Thymus (tissue), 11 donors: Measurements from ENCODE around the gene BBC3. TPM values are rescaled to one million over a fixed set of nuclear protein-coding genes. Genes with fewer than 3 reads are reported as not detected.
A peak's percentile ranks its signal among the peaks of the same experiment; 100 is the strongest.

Experiments
- DNase-seq, 9 donors: peaks; one replicate each; pipeline ENCODE4 v3.0.0-alpha.2; 2013; ENCODE audit warnings: low spot score in 9 of 9, low read depth in 6 of 9, missing footprints in 1 of 9
- H3K27ac ChIP-seq, 2 donors: one replicate each; pipeline ENCODE4 v1.5.1; 2013; ENCODE audit warnings: control low read depth in 1 of 2, low read depth in 1 of 2, low read length in 1 of 2, mild to moderate bottlenecking in 1 of 2, moderate library complexity in 1 of 2
- H3K27me3 ChIP-seq, 2 donors: one replicate each; pipeline ENCODE4 v1.5.1; 2013; ENCODE audit warnings: low read length in 1 of 2; ENCODE audit not compliant: control insufficient read depth in 2 of 2, insufficient read depth in 1 of 2
- H3K36me3 ChIP-seq, 2 donors: one replicate each; pipeline ENCODE4 v1.5.1; 2013; ENCODE audit warnings: low read length in 1 of 2, mild to moderate bottlenecking in 1 of 2, moderate library complexity in 1 of 2; ENCODE audit not compliant: control insufficient read depth in 2 of 2, insufficient read depth in 2 of 2
- H3K4me1 ChIP-seq, 2 donors: one replicate each; pipeline ENCODE4 v1.5.1; 2013; ENCODE audit warnings: low read length in 2 of 2; ENCODE audit not compliant: control insufficient read depth in 2 of 2, insufficient read depth in 2 of 2
- H3K4me3 ChIP-seq, 2 donors: one replicate each; pipeline ENCODE4 v1.5.1; 2013; ENCODE audit warnings: low read length in 2 of 2, control low read depth in 1 of 2, mild to moderate bottlenecking in 1 of 2
- H3K9me3 ChIP-seq, 2 donors: one replicate each; pipeline ENCODE4 v1.5.1; 2013; ENCODE audit warnings: low read length in 1 of 2, mild to moderate bottlenecking in 1 of 2; ENCODE audit not compliant: control insufficient read depth in 2 of 2, insufficient read depth in 1 of 2
- WGBS: extraction: QIAGEN DNeasy Blood & Tissue Kit; methylation state at CpG from one replicate; pipeline ENCODE4 v1.1.7; 2013; 5-methylcytosine and 5-hydroxymethylcytosine counted together
- polyA plus RNA-seq: library from polyadenylated mRNA; stranded (reverse); fragments of 200-250 nt; gene quantifications from one replicate; pipeline ENCODE4 v1.2.3, GENCODE V29; 2013
- total RNA-seq: library from RNA; stranded (reverse); fragments of 120-200 nt; gene quantifications from one replicate; pipeline ENCODE4 v1.2.4, GENCODE V29; 2013
- donor health status: healthy.

Gene BBC3
- total and polyA plus RNA-seq, 2 donors = 5.8 to 15.1 TPM

DNA sequence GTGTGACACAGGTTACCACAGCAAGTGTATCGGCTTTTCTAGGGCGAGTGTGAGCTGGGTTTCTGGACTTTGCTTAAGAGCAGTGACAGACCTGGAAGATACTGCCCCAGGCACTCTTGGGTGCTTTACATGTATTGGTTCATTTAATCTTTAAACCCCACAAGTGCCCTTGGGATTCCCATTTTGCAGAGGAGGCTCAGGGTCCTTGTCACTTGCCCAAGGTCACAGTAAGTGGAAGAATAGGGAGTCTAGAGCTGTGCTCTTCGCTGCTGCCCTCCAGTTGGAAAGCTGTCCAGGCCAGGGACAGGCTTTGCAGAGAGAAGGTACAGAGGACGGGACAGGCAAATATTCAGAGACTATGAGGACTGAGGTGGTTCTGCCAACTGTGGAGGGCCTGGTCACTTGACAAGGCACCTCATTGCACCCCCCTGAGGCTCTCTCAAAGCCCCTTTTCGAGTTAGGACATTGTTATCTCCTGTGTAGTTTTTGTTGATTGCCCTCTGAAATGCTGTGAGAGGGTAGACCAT, 42.4 kb downstream of the BBC3 start:
- Histone ChIP-seq H3K4me3 (no peak overlapping the region), H3K36me3 (peaks cover 24 to 43% of the 10 kb centered on the region in 2 donors), H3K4me1 (peaks cover 44 to 70% of the 10 kb centered on the region in 2 donors), H3K9me3 (no peaks in the 10 kb centered on the region), H3K27ac (peak overlapping the region; percentile 60 to 95), H3K27me3 (no peaks in the 10 kb centered on the region)
- 98% methylated on average over 5 of the region's 5 CpGs for WGBS
- no peak for DNase-seq

DNA sequence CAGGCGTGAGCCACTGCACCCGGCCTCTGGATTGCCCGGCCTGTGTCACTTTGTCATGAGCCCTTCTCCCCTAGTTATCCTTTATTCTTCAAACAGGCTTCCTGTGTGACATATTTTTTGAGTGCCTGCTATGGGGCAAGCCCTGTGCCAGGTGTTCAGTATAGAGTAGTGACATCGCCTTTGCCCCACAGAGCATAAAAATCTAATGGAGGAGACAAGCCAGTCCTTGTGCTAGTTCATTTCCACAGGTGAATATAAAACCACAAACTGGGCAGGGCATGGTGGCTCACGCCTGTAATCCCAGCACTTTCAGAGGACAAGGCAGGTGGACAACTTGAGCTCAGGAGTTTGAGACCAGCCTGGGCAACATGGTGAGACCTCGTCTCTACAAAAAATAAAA, 43.2 kb downstream of the BBC3 start:
- peak in 4 of 9 donors; percentile 52 to 81 (median 60) for DNase-seq
- H3K27me3 ChIP-seq = no peaks in the 10 kb centered on the region
- peak overlapping the region; percentile 95 for H3K27ac ChIP-seq
- WGBS = 68% methylated on average over 6 of the region's 6 CpGs
- H3K9me3 ChIP-seq = no peaks in the 10 kb centered on the region
- peaks cover 29 to 49% of the 10 kb centered on the region in 2 donors for H3K36me3 ChIP-seq
- peaks cover 44 to 66% of the 10 kb centered on the region in 2 donors for H3K4me1 ChIP-seq
- no peak overlapping the region for H3K4me3 ChIP-seq

DNA sequence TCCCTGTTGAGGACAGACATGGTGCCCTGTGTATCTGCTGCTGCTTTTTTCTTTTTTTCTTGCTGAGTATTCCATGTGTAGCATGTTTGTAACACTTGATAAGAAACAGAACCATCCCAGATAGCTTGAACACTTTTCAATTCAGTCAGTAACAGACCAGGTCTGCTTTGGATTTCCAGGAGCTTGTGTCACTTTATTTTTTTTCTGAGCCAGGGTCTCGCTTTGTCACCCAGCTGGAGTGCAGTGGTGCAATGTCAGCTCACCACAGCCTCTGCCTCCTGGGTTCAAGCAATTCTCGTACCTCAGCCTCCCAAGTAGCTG, 43.7 kb downstream of the BBC3 start:
- peak in 1 of 9 donors; percentile 23 for DNase-seq
- Histone ChIP-seq H3K36me3 (peaks cover 34 to 54% of the 10 kb centered on the region in 2 donors), H3K9me3 (no peaks in the 10 kb centered on the region), H3K27me3 (no peaks in the 10 kb centered on the region), H3K4me1 (peaks cover 47 to 69% of the 10 kb centered on the region in 2 donors), H3K27ac (peak overlapping the region; percentile 95), H3K4me3 (no peak overlapping the region)
- WGBS = 64% methylated on average over 2 of the region's 2 CpGs

DNA sequence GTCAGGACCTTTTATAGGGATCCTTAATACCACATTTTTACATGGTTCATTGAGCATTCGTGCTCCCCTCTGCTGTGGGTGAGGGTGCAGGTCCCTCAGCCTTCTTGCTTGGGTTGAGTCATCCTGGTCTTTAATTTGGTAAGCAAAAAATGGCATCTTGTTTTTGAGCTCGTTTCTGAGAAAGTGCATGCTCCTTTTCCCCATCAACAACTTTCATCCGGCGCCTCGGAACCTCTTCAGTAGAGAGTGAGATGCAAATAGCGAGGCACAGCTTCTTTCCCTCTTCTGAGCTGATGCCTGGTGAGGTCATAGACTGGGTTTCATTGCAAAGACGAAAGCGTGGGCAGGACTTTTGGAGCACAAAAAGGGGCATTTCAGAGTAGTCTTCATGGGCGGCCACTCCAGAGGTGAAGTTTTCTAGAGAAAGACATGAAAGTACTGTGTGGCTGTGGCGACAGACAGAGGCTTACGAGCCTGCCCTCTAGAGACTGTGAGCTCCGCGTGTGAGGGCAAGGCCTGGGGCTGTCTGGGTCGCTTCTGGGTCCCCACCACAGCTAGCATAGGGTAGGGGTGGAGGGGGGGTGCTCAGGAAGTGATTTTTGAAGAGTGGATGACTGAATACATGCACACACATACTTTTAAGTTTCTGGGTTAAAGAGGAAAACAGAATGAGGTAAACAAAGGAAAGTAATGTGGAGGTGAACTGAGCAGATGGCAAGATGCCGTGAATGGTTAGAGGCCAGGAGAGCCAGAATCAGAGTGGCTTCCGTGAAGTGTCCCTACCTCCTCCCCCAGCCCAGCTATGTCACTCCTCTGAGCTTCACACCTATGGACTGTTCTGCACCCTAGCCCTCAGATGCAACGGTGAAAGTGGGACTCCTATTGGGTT, 44.3 kb downstream of the BBC3 start:
- DNase-seq = peak in 7 of 9 donors; percentile 46 to 87 (median 71)
- peak overlapping the region; percentile 95 for H3K27ac ChIP-seq
- peaks cover 35 to 60% of the 10 kb centered on the region in 2 donors for H3K36me3 ChIP-seq
- WGBS = 70% methylated on average over 17 of the region's 17 CpGs
- peaks cover 47 to 75% of the 10 kb centered on the region in 2 donors for H3K4me1 ChIP-seq
- H3K27me3 ChIP-seq = no peaks in the 10 kb centered on the region
- H3K4me3 ChIP-seq = no peak overlapping the region
- no peaks in the 10 kb centered on the region for H3K9me3 ChIP-seq

DNA sequence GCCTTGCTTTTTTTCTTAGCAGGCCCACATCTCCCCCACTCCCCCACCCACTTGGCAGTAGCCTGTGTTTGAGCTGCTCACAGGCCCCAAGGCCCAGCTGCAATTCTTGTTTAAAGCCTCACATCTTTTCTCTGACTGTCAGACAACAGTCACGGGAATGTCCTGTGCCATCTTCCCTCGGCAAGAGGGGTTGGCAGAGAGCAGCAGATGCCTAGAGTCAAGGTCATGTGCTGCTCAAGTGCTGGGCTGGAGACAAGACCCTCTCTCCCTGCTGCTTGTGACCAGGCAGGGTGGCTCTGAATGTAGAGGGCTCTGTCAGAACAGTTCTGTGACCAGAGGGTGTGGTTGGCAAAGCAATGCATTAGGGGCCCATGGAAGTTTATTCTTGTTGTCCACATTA, 47.4 kb downstream of the BBC3 start:
- DNase-seq = no peak
- Histone ChIP-seq H3K9me3 (no peaks in the 10 kb centered on the region), H3K4me1 (peaks cover 30 to 46% of the 10 kb centered on the region in 2 donors), H3K27me3 (no peaks in the 10 kb centered on the region), H3K27ac (peak overlapping the region in 1 of 2 donors; percentile 31), H3K4me3 (no peak overlapping the region), H3K36me3 (peaks cover 28 to 54% of the 10 kb centered on the region in 2 donors)
- WGBS = 93% methylated on average over 2 of the region's 2 CpGs

DNA sequence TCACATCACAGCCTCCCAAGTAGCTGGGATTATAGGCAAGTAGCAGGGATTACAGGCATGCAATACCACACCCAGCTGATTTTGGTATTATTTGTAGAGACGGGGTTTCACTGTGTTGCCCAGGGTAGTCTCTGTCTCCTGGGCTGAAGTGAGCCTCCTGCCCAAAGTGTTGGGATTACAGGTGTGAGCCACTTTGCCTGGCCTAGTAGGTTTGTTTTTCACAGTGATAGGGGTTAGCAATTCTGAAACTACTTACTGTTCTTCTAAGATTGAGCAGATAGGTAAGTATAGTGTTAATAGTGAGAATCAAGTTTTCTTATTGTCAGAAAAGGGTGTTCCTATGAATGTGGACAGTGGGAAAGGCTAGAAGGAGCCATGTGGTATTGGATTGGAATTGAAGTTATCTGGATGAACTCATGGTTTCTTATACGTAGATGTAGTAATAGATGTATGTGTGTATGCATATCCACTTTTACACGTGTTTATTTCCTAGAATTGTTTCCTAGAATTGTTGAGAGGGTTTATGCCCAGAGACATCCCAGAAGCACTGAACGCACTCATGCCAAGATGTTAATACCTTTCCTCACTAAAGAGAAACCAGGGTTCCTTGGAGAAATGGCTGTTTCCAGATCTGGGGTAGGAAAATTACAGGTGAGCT, 51.2 kb downstream of the BBC3 start:
- 95% methylated on average over 4 of the region's 4 CpGs for WGBS
- no peak overlapping the region for H3K4me3 ChIP-seq
- H3K4me1 ChIP-seq = peaks cover 20 to 28% of the 10 kb centered on the region in 2 donors
- H3K36me3 ChIP-seq = peaks cover 19 to 56% of the 10 kb centered on the region in 2 donors
- no peaks in the 10 kb centered on the region for H3K27me3 ChIP-seq
- no peaks in the 10 kb centered on the region for H3K9me3 ChIP-seq
- no peak for DNase-seq
- no peak overlapping the region for H3K27ac ChIP-seq

DNA sequence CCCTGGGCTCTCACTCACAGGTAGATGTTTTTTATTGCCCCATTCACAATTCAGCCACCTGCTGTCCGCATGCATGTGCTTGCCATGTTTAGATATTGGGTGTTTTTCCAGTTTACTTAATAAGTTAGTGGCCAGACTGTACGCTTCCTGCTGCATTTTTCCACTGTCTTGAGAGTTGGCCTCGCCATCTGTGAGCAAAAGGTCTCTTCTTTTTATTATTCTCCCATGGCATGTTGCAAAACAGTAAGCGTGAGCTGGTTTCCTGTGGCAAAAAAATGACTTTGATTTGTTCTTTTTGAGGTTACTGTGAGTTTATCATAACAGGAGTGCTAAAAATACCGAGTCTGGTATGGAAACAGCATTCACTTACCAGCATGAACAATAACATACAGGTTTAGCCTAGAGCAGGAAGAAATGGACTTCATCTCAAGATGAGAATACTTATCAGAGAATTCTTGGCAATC, 54.3 kb downstream of the BBC3 start:
- WGBS = 22% methylated on average over 5 of the region's 5 CpGs
- no peak overlapping the region for H3K4me3 ChIP-seq
- peak overlapping the region; percentile 63 to 90 for H3K27ac ChIP-seq
- no peaks in the 10 kb centered on the region for H3K27me3 ChIP-seq
- DNase-seq = peak in 4 of 9 donors; percentile 46 to 83 (median 54)
- H3K4me1 ChIP-seq = peaks cover 15 to 16% of the 10 kb centered on the region in 2 donors
- H3K36me3 ChIP-seq = peaks cover 18 to 54% of the 10 kb centered on the region in 2 donors
- H3K9me3 ChIP-seq = no peaks in the 10 kb centered on the region

DNA sequence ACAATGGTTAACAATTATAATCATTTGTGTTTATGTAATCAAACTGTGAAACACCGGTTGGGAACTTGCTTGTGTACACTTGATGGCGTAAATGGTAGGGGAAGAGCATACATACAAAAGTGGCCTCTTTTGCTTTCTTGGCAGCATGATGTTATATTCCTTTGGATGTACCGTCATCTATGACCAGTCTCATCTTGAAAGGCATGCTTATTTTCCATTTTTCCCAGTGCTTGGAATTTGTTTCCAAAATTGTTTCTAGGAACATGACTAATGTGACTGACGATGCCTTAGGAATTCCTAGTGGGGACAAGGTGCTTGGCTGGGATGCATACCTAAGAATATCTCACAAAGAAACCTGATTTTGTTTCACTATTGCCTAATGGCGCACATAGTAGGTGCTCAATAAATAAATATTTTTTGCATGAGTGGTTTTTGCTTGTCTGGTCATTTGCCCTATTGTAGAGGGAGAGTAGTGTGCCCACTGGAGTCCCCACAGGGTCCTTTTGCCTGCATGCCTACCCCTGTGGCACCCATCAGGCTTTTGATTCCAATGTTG, 54.9 kb downstream of the BBC3 start:
- Histone ChIP-seq H3K27ac (peak overlapping the region; percentile 63 to 90), H3K36me3 (peaks cover 20 to 57% of the 10 kb centered on the region in 2 donors)
- 95% methylated on average over 5 of the region's 5 CpGs for WGBS

More for the DNA sequence above, 54.9 kb downstream of the BBC3 start:
- no peak for DNase-seq
- Histone ChIP-seq H3K4me3 (no peak overlapping the region), H3K27me3 (no peaks in the 10 kb centered on the region), H3K4me1 (peaks cover 15 to 16% of the 10 kb centered on the region in 2 donors), H3K9me3 (no peaks in the 10 kb centered on the region)
